CD4-positive, alpha-beta T cell treated with Interleukin-12 subunit alpha and Interleukin-12 subunit beta, for 1 hour (primary cell): Measurements from ENCODE around the gene HOXA5.

Experiments
- DNase-seq: peaks from one replicate; pipeline ENCODE4 v3.0.0-alpha.2; 2020

The HOXA5 gene

DNA sequence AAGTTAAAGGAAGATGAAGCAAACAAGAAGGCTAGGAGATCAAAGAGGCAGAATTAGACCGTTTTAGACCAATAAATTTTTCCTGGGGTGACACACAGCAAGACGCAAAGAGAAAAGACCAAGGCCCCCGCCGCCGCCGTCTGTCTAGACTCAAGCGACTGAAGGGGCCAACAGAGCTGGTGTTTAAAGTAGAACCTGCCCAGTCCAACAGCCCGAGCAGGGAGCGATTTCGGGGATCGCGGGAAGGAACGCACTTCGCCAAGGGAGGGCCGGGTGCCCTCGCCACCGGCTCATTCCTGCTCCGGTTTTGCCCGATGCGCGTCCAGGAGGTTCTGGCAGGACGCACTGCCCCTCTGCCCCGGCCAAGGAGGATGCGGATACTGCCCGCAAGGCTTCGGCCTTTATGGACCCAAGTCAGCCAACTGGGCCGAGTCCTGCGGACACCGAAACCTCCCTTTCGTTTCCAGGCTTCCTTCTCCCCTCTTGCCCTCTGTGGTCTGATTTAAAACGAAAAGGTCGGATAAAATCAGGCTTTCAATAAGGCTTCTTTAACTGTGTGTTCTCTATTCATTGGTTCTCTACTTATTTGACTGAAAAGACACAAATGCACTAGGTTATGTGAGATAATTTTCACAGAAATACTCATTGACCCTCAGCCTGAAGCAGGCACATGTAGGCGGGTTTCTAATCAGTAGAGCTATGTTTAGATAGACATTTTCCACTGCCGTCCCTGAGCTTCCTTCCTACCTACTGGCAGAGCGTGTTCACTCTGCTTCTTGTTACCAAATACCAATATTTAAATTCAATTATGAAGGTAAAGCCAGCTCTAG lies 15.2 kb upstream of the HOXA5 start:
- no peak for DNase-seq

DNA sequence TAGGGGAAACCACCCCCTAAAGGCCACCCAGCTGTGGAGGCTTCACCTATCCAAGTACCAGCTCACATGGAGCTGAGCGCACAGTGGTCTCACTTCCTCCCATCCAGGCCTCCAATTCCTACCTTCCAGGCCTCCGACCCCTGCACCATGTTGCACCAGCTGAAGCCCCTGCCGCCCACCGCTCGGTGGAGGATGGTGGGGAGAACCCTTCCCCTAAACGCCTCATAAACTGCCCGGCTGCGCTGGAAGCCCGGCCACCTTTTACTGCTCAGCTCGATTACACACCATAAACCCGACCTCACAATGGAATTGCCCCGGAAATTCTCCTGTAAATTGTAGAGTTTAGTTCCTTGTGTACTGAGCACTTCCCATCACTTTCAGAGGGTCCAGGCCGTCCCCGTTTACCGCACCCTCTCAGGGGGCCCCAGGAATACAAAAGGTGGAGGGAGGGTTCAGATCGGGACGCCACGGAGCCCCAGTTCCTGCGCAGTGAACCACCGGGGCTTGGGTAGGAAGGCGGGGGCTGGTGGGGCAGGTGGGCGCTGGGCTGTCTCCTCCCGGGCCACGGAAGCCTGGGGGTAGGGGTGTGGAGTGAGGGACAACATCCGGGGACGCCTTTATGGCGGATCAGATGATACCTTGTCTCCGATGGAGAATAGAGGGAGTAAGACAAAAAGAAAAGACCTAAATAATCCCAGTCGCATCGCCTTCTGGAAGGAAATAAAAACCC lies 14.4 kb upstream of the HOXA5 start:
- no peak for DNase-seq

DNA sequence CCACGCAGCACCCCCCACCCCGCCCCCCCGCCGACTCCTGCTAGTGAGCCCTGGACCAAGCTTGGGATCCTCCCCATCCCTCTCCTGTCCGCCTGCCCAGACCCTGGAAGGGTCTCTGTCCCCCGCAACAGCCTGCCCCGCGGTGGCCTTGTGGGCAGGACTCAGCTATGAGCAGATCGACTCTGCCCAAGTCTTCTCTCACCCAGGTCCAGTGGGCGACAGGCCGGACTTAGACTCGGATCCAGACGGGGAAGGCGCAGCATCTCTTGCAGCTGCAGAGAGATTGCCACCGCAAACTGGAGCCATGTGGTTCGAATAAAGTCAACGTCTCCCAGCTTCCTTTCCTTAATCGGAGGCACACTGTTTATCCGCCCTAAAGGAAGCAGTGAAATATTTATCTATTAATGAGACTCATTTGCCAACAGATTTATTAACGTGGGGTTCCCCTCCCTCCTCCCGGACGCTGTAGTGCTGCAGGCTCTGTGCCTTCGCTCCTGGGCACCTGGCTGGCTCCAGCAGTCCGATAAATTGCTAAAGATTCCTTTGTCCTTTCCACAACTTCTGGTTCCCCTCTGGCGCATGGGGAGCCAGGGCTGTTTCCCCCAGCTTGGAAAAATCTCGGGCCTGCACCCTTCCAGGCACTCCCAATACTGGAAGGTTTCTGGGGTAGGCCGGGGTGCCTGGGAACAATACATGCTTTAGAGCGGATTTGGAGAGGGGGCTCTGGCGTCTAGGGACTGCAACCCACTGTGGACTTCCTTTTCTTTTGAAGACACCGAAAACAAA lies 13.6 kb upstream of the HOXA5 start:
- DNase-seq = no peak

DNA sequence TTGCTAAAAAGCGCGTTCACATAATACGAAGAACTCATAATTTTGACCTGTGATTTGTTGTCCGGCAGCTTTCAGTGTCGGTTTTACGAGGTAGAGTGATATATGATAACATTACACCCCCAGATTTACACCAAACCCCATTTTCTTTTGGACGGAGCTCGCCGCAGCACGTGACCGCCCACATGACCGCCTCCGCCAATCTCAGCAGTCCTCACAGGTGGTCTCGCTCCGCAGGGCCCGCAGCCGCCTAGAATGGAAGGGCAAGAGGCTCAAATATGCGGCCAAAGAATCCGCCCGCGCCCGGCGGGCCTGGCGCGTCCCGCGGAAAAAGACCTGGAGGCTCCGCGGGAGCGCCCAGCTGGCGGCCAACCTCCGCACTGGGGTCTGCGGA lies 13.0 kb upstream of the HOXA5 start, which contains the start of gene HOXA7:
Gene HOXA7, minus strand, starts transcription at position 168 of the 391 bp plus-strand sequence. Its CDS starts 130 bp downstream, at position 38.
- DNase-seq = no peak

DNA sequence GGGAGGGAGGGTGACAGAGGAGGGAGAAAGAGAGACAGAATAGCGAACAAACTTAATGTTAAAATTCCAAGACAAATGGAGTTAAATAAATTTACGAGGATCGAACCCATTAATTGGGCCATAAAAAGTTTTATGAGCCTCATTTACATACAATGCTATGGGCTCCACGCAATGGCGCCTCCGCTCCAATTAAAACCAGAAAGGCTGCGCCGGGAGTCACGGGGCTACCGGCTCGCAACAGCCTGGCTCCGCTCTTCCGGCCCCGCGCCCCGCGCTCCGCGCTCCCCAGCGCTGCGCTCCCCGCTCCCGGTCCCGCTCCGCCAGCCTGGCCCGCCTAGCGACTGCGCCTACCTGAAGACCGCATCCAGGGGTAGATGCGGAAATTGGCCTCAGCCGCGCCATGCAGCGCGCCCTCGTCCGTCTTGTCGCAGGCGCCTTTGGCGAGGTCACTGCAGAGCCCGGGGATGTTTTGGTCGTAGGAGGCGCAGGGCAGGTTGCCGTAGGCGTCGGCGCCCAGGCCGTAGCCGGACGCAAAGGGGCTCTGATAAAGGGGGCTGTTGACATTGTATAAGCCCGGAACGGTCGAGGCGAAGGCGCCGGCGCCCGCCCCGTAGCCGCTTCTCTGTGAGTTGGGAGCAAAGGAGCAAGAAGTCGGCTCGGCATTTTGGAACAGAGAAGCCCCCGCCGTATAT lies 12.5 kb upstream of the HOXA5 start:
- DNase-seq = no peak

DNA sequence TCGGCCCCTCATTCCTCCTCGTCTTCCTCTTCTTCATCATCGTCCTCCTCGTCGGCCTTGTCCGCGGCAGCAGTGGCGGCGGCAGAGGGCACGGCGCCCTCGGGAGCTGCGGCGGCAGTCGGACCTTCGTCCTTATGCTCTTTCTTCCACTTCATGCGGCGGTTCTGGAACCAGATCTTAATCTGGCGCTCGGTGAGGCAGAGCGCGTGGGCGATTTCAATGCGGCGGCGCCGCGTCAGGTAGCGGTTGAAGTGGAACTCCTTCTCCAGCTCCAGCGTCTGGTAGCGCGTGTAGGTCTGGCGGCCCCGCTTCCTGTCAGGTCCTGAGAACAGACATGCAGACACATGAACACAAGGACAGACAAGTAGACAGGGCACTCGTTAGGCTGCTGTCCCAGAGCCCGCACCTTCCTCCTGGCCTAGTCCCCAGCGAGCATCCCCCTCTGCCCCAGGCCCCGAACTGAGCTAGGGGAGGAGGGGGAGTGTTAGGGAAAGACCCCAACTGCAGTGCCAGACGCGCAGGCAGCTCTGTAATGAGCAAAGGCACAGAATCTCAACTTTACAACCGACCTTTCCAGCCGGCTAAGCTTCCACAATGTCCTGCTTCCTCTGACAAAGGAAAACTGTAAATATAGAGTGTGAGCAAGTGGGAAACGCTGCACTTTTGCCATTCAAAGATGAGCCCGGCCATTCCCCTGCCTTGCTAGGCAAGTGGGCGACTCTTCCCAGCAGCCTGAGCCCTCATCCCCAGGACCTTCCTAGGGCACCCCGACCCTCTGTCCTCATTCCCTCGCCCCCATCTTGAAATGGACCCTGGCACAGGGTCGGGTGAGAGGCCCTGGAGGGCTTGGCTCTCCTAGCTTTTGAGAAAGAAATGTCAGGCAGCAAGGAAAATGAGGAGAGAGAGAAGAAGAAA lies 11.7 kb upstream of the HOXA5 start:
- DNase-seq = no peak

DNA sequence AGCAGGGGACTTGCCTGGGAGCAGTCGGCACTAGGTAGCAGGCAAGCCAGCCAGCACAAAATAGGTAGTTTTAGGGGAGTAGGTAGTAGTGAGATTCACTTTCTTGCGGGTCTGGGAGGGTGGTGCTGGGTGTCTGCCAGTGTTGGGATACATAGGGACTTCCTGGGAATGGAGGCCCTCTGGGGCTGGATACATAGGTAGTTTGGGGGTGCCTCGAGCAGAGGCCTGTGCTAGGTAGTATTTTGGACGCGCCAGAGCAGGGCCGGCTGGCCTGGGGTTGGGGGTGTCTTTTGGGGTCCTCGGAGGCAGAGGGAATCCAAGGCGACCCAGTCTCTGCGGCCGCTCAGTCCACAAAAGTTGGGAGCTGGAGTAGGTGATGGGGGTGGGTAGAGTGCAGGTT lies 10.9 kb upstream of the HOXA5 start:
- no peak for DNase-seq

DNA sequence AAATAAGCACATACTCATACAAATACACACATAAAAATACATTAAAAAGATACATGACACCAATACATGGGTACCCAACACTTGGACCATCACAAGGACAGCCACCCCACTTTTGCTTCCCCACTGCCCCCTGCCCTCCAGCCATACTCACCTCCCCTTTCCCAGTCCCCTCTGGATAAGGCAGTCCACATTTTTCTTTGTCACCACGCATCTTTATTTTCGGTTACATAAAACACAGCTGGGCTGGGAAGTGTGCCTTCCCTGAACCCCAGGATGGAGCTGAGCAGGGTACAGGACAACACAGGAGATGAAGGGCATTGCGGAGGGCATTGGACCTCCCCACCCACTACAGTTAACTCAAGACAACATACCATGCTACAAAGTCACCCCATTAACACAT lies 10.0 kb upstream of the HOXA5 start:
- no peak for DNase-seq

DNA sequence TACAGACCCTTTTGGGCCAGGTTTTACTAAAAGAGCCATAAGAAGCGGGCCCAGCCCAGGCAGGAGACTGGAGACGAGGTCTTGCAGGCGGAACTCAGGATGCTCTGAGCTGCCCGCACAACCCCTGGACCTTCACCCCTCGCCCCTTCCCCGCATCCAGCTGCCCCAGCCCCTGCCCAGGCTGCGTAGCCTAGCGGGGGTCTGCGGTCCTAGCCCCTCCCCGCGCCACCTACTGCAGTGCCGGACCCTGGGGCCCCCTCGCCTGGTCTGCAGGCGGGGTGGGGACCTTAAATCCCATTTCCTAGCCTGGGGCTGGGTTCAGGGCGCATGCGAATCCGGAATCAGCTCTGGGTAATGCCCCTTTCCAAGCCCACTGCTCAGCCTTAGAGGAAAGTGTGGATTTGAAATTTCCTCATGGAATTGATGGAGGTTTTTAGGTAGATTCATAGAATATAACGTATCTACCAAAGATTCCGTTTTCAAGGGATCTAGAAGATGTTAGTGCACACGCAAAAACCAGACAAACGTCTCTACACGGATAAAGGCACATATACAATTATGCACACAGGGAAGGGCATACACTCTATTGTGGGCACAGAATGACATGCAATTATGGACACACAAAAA lies 9.4 kb upstream of the HOXA5 start:
- no peak for DNase-seq

DNA sequence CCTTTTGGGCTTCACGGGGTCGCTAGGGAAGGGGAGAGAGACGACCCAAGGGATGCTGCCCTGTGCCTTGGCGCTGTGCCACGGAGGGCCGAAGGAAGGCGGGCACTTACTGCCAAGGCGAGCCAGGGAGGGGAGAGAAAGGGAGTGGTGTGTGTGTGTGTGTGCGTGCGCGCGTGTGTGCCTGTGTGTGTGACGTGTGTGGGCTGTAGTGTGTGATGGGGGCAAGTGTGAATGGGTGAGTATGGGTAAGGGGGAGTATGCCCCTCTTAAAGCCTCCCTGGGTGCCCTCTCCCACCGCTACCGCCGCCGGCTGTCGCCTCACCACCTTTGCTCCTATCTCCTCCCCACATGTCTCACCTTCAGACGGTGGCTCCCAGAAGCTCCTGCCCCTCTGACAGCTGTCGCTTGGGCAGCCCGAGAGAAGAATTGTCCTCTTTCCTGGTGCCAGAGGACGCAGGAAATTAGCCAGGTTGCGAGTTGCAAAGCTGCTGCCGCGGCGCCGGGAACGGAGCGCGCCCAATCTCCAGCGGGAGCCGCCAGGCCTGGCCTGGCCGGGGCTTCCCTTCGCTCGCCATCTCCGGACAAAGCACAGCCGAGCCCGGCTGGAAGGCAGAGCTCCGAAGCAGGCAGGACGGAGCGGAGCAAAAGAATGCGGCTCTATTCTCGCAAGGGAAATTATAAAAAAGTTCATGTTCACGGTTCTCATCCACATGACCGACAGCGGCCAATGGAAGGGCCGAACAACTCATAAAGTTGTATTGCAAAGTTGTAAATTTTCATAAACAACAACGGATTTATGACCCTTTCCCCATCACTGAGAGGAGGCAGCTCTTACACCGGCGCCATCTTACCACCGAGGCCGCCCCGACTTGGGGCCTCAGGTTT lies 8.7 kb upstream of the HOXA5 start, which contains the start of gene HOXA3:
Gene HOXA3, minus strand, starts transcription at position 653 of the 885 bp plus-strand sequence. CDS start 41,943 bp downstream, outside the sequence.
- no peak for DNase-seq

DNA sequence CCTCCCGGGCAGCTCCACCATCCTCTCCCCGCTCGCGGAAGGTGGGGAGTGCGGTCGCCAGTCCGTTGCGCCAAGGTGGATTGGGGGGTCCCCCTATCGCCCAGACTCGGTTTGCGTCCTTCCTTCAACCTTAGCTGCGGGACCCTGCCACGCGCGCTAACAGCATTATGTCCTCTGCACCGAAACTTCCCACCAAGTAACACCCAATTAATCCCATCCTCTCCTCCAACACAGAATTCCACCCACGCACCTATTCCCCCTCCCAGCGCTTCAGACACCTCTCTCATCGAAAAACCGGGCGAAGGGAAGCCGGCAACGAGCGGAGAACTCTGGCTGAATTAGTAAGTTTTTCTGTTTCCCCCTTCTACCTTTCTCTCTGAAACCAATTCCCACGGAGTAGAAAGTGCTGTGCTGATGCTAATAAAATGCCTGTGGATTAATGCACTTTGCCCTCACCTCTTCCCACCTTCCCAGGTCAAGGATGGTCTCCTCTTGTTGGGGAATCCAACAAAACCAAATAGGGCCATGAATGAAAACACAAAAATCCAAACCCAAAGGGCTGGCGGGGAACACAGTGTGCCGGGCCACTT lies 8.0 kb upstream of the HOXA5 start:
- no peak for DNase-seq

DNA sequence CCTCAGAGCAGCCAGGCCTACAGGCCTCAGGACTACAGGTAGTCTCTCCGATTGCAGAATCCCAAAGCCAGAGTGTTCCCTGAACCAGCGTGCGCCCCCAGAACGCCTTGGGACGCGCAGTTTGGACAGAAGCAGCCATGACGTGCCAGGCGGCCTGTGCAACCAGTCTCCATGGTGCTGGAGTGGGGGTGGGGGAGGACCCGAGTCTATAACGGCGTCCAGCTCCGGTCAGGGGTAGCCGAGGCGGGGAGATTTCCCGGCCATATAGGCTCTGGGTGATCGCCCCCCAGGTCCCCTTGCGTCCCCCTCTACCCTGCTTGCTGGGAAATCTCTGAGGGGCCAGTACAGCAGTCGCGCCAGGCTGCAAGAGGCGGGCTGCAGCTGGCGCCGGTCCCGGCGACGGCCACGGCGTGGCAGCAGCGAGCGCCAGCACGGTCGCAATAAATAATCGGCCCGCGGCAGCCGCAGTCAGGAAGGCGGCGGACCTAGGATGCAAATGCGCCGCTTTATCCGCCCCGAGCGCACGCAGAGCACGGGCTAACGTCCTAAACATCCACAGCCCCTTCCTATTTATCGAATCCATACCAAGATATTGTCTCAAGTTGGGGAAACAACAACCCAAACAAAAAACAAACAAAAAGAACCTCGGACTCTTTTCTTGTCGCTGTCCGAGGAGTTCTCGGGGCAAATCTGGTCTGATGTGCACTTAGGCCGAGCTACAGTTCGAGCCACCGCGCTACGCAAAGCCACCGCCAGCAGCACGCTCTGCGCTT lies 7.3 kb upstream of the HOXA5 start:
- DNase-seq = peak; percentile 70

DNA sequence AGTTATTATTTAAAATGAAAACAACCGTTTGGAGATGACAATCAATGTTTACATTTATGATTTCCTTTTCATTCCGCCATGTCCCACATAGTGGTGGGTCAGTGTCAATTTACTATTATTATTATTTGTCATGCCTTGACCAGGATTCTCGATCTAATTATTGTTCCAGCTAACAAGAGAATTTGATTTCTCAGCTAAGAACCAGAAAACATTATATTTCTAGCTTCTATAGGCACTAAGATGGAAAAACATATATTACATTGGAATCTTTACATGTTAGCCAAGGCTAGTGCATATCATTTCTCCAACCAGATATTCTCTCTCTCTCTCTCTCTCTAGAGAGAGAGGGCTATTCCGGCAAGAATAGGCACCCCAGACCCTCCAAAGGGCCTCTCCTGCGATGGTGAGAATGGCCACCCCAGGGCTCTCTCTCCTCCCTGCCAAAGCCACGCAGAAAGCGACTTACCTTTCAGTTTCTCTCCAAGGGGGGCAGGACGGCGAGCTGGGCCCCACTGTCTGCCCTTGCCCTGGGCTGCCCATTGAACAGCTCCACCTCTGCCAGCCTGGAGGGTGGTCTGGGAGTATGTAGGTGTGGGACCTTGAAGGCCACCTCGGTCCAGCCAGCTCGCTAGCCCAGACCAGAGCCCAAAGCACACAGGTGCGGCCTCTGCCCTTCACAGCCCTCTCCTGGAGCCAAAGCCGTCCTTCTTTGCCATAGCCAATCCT lies 6.5 kb upstream of the HOXA5 start:
- no peak for DNase-seq

DNA sequence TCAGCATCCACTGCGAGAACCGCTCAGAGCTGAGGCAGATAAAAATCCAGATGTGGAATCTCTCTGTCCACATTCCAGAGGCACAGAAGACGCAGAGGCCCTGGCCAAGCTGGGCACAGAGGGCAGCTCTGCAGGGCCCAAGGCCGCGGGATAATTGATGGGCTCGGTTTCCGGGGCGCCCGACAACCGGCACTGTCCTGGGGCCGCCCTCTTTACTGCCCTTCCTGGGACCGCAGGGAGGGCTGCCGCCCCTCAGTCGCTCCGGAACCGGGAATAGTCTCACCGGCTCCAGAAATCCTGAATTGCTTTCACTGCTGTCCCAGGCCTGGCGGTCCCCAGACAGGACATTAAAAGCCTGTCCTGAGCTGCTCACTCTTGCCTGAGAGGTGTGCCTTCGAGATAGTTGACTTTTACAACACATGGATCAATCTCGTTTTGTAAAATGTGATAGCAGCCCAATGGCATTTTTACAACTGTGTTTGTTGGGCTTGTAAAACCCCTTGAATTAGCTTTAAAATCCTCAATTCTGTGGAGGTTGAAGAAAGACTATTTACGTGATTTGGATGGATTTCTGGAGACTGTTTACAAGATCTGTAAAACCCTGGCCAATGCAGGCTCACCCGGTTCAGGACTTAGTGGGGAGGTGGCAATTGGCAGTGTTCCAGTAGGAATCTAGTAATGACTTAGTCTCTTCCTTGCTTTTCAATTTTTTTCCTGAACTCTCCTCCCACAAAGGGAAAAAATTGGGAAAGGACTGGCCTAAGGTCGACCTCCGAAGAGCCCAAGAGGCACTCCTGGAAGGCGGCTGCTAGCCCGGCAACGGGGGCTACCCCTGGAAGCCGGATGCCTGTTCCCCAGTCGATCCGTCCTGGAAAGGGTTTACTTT lies 5.5 kb upstream of the HOXA5 start:
- DNase-seq = no peak

DNA sequence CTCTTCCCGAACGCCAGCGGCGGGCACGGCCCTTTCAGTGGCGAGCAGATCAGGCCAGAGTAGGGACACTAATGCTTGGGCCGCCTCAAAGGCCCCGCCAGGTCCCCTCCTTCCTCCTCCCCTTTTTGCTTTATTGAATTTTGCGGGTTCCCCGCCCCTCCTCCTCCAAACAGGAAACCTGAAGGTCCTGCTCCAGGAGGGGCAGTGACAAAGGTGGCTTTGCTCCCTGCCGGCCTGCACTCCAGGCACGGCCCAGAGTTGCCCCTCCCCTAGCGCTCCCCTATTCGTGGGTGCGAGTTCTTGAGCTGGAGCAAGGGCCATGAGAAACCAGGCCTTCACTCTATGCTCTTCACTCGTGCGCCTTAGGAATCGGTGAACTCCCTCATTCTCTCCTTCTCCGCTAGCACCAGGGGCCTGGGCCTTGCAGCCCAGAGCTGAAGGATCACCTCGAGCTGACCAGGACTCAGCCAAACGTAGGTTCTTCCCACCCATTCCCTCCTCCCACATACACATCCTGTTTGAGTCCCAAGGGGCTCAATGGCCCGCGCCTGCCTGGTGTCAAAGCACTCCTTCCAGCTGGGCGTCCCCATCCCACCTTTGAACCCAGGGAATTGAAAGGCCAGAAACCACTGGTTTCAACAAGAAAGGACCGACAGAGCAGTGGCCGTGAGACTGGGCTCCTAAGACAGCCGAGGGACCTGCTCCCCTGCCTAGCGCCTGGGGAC lies 4.7 kb upstream of the HOXA5 start:
- DNase-seq = no peak
